DOHH2 (cell line): ENCODE data around the gene POC1B.

Experiments used
- H3F3A ChIP-seq: fragments of 200-600 bp; sonication (generic), shearing (Covaris generic); 2 replicates; pipeline ENCODE4 v1.6.0; 2016; ENCODE audit warnings: antibody characterized with exemption, mild to moderate bottlenecking; ENCODE audit not compliant: control insufficient read depth, insufficient read depth
- H3K27ac ChIP-seq: fragments of 200-600 bp; sonication (generic); 2 replicates; pipeline ENCODE4 v1.5.1; 2014; ENCODE audit warnings: low read depth, mild to moderate bottlenecking, low read length, moderate library complexity
- H3K27me3 ChIP-seq: fragments of 200-600 bp; sonication (generic); 2 replicates; pipeline ENCODE4 v1.6.1; 2014; ENCODE audit warnings: mild to moderate bottlenecking, low read length, mixed read lengths; ENCODE audit not compliant: control insufficient read depth
- H3K36me3 ChIP-seq: fragments of 200-600 bp; sonication (generic); 2 replicates; pipeline ENCODE4 v1.6.1; 2014; ENCODE audit warnings: mild to moderate bottlenecking, low read length, moderate library complexity, mixed read lengths; ENCODE audit not compliant: control insufficient read depth
- H3K4me1 ChIP-seq: fragments of 200-600 bp; sonication (generic); 2 replicates; pipeline ENCODE4 v1.6.1; 2014; ENCODE audit warnings: mild to moderate bottlenecking, low read length, mixed read lengths; ENCODE audit not compliant: control insufficient read depth
- H3K4me2 ChIP-seq: fragments of 200-600 bp; sonication (generic); 2 replicates; pipeline ENCODE4 v1.6.0; 2014; ENCODE audit warnings: mild to moderate bottlenecking, low read length, moderate library complexity
- H3K4me3 ChIP-seq: fragments of 200-600 bp; sonication (generic); 2 replicates; pipeline ENCODE4 v1.5.1; 2014; ENCODE audit warnings: mild to moderate bottlenecking, low read length, mixed read lengths
- H3K79me2 ChIP-seq: fragments of 200-600 bp; sonication (generic); 2 replicates; pipeline ENCODE4 v1.6.1; 2014; ENCODE audit warnings: mild to moderate bottlenecking, low read length, mixed read lengths; ENCODE audit not compliant: control insufficient read depth
- H3K9me2 ChIP-seq: fragments of 200-600 bp; sonication (generic); replicated peaks from 2 replicates; pipeline ENCODE4 v1.6.1; 2014; ENCODE audit warnings: mild to moderate bottlenecking, low read length, mixed read lengths; ENCODE audit not compliant: control insufficient read depth
- H3K9me3 ChIP-seq: fragments of 200-600 bp; sonication (generic); 2 replicates; pipeline ENCODE4 v1.6.1; 2014; ENCODE audit warnings: antibody characterized with exemption, low read length, mixed read lengths; ENCODE audit not compliant: control insufficient read depth, insufficient read depth
- H4K20me1 ChIP-seq: fragments of 200-600 bp; sonication (generic); 2 replicates; pipeline ENCODE4 v1.6.0; 2014; ENCODE audit warnings: low read depth, mild to moderate bottlenecking, antibody characterized with exemption, low read length, moderate library complexity; ENCODE audit not compliant: control insufficient read depth, insufficient read depth
- EZH2phosphoT487 ChIP-seq: fragments of 200-600 bp; sonication (generic); IDR thresholded peaks from 2 replicates; pipeline ENCODE4 v1.6.1; 2017; ENCODE audit warnings: borderline replicate concordance, mild to moderate bottlenecking, antibody characterized with exemption, low read length, moderate library complexity, mixed read lengths
- TF ChIP-seq, protein P1 (sequence below): fragments of 200-600 bp; sonication (generic); IDR thresholded peaks from one replicate; pipeline ENCODE4 v1.5.1; 2014; ENCODE audit warnings: antibody characterized with exemption, mild to moderate bottlenecking, low read depth, low read length; ENCODE audit not compliant: poor library complexity, severe bottlenecking

POC1B gene

DNA sequence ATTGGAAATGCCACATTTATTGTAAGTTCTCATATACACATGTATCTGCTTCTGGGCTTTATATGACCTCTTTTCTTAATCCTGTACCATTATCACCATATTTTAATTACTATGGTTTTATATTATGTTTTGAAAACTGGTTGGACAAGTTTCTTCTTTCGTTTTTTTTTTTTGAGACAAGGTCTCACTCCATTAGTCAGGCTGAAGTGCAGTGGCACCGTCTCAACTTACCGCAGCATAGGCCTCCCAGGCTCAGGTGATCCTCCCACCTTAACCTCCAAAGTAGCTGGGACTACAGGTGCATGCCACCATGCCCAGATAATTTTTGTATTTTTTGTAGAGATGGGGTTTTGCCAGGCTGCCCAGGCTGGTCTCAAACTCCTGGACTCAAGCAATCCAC lies 45.9 kb downstream of the POC1B start:
- H4K20me1 ChIP-seq = no peaks in the 10 kb centered on the region
- H3K27me3 ChIP-seq = no peaks in the 10 kb centered on the region
- H3K79me2 ChIP-seq = no peaks in the 10 kb centered on the region
- H3K9me3 ChIP-seq = no peaks in the 10 kb centered on the region
- no peak overlapping the region for H3K4me2 ChIP-seq
- TF ChIP-seq, protein P1, sequence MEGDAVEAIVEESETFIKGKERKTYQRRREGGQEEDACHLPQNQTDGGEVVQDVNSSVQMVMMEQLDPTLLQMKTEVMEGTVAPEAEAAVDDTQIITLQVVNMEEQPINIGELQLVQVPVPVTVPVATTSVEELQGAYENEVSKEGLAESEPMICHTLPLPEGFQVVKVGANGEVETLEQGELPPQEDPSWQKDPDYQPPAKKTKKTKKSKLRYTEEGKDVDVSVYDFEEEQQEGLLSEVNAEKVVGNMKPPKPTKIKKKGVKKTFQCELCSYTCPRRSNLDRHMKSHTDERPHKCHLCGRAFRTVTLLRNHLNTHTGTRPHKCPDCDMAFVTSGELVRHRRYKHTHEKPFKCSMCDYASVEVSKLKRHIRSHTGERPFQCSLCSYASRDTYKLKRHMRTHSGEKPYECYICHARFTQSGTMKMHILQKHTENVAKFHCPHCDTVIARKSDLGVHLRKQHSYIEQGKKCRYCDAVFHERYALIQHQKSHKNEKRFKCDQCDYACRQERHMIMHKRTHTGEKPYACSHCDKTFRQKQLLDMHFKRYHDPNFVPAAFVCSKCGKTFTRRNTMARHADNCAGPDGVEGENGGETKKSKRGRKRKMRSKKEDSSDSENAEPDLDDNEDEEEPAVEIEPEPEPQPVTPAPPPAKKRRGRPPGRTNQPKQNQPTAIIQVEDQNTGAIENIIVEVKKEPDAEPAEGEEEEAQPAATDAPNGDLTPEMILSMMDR = no peak
- no peak for TF ChIP-seq EZH2phosphoT487
- H3K27ac ChIP-seq = no peak overlapping the region
- H3K36me3 ChIP-seq = no peaks in the 10 kb centered on the region
- no peaks in the 10 kb centered on the region for H3K9me2 ChIP-seq
- no peaks in the 10 kb centered on the region for H3K4me1 ChIP-seq
- no peaks in the 10 kb centered on the region for H3F3A ChIP-seq
- H3K4me3 ChIP-seq = no peak overlapping the region

DNA sequence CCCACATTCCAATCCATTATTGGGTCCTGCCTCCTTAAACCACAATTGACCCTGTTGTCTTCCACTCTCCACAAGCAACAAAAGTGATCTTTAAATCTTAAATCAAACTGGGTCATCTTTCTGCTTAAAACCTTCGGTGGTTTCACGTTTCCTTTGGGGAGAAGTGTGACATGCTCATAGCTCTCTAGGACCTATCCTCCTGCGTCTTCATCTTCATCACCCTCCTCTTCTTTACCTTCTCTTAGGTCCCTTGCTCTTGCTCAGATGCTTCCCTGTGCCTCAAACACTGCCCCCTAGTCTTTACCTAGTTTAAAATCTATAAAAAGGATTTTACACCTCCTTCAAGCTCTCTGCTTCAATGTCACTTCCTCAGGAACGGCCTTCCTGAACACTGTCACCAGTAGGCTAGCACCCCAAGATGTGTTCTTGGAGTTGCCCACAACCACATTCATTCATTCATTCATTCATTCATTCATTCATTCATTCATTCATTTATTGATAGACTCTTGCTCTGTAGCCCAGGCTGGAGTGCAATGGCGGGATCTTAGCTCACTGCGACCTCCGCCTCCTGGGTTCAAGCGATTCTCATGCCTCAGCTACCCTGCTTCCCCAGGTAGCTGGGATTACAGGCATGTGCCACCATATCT lies 48.1 kb downstream of the POC1B start:
- H3K79me2 ChIP-seq = no peaks in the 10 kb centered on the region
- TF ChIP-seq EZH2phosphoT487 = no peak
- TF ChIP-seq, protein P1 = no peak
- H3K9me2 ChIP-seq = no peaks in the 10 kb centered on the region
- no peaks in the 10 kb centered on the region for H3F3A ChIP-seq
- H3K4me3 ChIP-seq = no peak overlapping the region
- H4K20me1 ChIP-seq = no peaks in the 10 kb centered on the region
- H3K9me3 ChIP-seq = no peaks in the 10 kb centered on the region
- H3K4me1 ChIP-seq = no peaks in the 10 kb centered on the region
- H3K4me2 ChIP-seq = no peak overlapping the region
- H3K36me3 ChIP-seq = no peaks in the 10 kb centered on the region
- no peak overlapping the region for H3K27ac ChIP-seq
- H3K27me3 ChIP-seq = no peaks in the 10 kb centered on the region

DNA sequence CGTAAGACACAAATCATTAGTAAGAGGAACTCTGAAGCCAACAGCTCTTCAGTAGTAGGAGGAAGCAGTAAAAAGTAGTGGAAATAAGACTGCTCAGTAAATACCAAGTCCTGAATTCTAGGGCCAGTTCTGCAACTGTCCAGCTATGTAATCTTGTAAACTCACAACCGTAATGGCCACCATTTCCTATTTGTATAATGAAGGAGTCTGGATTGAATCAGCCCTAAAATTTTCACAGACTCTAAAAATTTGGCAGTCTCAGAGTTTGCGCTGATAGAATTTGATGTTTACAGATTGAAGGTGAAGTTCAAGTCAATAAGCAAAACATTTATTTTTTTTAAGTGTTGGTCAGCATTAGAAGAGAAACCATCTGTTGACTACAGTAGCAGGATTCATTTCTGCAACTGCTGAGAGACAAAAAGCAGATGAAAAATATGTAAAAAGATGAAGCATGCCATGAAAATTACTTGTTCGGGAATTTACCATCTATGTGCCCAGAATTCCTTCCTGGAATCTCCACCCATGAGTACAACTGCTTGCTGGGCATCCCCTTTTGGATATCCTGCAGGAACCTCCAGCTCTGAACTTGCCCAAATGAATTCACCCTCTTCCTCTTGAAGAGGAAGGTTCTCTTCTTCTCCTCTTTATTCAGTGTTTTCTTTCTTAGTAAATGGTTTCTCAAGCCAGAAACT lies 48.8 kb downstream of the POC1B start:
- Histone ChIP-seq H3K9me2 (no peaks in the 10 kb centered on the region), H3K9me3 (no peaks in the 10 kb centered on the region), H3K4me3 (no peak overlapping the region), H3F3A (no peaks in the 10 kb centered on the region), H3K27me3 (no peaks in the 10 kb centered on the region), H3K4me1 (no peaks in the 10 kb centered on the region), H3K4me2 (no peak overlapping the region), H3K27ac (no peak overlapping the region), H4K20me1 (no peaks in the 10 kb centered on the region), H3K79me2 (no peaks in the 10 kb centered on the region), H3K36me3 (no peaks in the 10 kb centered on the region)
- TF ChIP-seq EZH2phosphoT487 = no peak
- TF ChIP-seq, protein P1 = no peak
